ENCODE results near the gene TLCD3B.

The TLCD3B gene

GRCh38 chr16:29988346-29989075, 42.6 kb downstream of the TLCD3B start:
- DNase-seq (ENCODE audit: low spot score), result no peak

- no peak for DNase-seq (ENCODE audit: low spot score)
Measured at GRCh38 chr16:29987371-29988085, 43.5 kb downstream of the TLCD3B start.

- DNase-seq (ENCODE audit: low spot score), result no peak
Measured at GRCh38 chr16:29986931-29987330, 44.1 kb downstream of the TLCD3B start.

GRCh38 chr16:29986231-29986630, 44.8 kb downstream of the TLCD3B start:
- DNase-seq (ENCODE audit: low spot score), result no peak

GRCh38 chr16:29985271-29985811, 45.7 kb downstream of the TLCD3B start:
- DNase-seq (ENCODE audit: low spot score), result no peak

GRCh38 chr16:29984764-29985147, 46.3 kb downstream of the TLCD3B start:
- no peak for DNase-seq (ENCODE audit: low spot score)

GRCh38 chr16:29984137-29984763, 46.8 kb downstream of the TLCD3B start:
- no peak for DNase-seq (ENCODE audit: low spot score)

GRCh38 chr16:29983420-29984136, 47.5 kb downstream of the TLCD3B start:
- no peak for DNase-seq (ENCODE audit: low spot score)

- no peak for DNase-seq (ENCODE audit: low spot score)
Measured at GRCh38 chr16:29982560-29983419, 48.3 kb downstream of the TLCD3B start.

GRCh38 chr16:29978564-29979270, 52.4 kb downstream of the TLCD3B start:
- no peak for DNase-seq (ENCODE audit: low spot score)

GRCh38 chr16:29978081-29978480, 53.0 kb downstream of the TLCD3B start:
- no peak for DNase-seq (ENCODE audit: low spot score)

- no peak for DNase-seq (ENCODE audit: low spot score)
Measured at GRCh38 chr16:29977063-29977825, 53.8 kb downstream of the TLCD3B start.

GRCh38 chr16:29975811-29976511, 55.1 kb downstream of the TLCD3B start:
- DNase-seq (ENCODE audit: low spot score), result no peak

GRCh38 chr16:29975134-29975538, 55.9 kb downstream of the TLCD3B start:
- DNase-seq (ENCODE audit: low spot score), result no peak
